B cell (primary cell): ENCODE data around the gene CETP.

Experiments used
- EZH2 ChIP-seq: IDR thresholded peaks from 2 replicates; pipeline ENCODE4 v1.6.1; 2012; ENCODE audit warnings: borderline replicate concordance, low read depth, mild to moderate bottlenecking, moderate library complexity, low read length; ENCODE audit not compliant: insufficient read depth, poor library complexity, severe bottlenecking
- TF ChIP-seq, protein P1 (sequence below): fragments of 200-600 bp; IDR thresholded peaks from one replicate; pipeline ENCODE4 v1.8.0; 2022; ENCODE audit warnings: antibody characterized with exemption, mild to moderate bottlenecking

DNA sequence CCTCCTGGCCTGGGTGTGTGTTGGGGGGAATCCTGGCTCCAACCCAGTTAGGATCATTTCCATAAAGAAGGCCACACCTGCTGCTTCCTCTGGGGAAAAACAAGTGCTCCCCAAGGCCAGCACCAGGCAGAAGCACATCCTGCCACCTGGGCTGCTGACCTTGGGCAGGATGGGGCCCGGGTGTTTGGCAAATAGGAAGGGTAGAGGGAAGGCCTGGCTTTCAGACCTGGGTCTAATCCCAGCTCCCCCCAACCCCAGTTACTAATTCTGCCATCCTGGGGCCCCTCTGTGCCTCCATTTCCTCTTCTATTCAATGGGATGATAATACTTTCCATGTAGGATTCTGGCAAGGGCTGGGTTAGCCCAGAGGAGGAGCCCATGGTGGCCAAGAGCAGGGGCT is 24.6 kb downstream of the CETP start:
- TF ChIP-seq, protein P1, sequence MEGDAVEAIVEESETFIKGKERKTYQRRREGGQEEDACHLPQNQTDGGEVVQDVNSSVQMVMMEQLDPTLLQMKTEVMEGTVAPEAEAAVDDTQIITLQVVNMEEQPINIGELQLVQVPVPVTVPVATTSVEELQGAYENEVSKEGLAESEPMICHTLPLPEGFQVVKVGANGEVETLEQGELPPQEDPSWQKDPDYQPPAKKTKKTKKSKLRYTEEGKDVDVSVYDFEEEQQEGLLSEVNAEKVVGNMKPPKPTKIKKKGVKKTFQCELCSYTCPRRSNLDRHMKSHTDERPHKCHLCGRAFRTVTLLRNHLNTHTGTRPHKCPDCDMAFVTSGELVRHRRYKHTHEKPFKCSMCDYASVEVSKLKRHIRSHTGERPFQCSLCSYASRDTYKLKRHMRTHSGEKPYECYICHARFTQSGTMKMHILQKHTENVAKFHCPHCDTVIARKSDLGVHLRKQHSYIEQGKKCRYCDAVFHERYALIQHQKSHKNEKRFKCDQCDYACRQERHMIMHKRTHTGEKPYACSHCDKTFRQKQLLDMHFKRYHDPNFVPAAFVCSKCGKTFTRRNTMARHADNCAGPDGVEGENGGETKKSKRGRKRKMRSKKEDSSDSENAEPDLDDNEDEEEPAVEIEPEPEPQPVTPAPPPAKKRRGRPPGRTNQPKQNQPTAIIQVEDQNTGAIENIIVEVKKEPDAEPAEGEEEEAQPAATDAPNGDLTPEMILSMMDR, result no peak
- TF ChIP-seq EZH2, result no peak
